Measurements from ENCODE around the gene COLGALT1. TPM values are rescaled to one million over a fixed set of nuclear protein-coding genes. Genes with fewer than 3 reads are reported as not detected.

Gene COLGALT1
- total RNA-seq, 2 donors from 2014 or later, result 28.3 to 30.8 TPM

- no peak for DNase-seq (ENCODE audit: low spot score)
- TF ChIP-seq CTCF (IDR thresholded peaks at IDR 0.05), result no peak
- no peaks in the 10 kb centered on the region for H3K36me3 ChIP-seq
- H3K4me3 ChIP-seq, result no peak overlapping the region
- H3K27ac ChIP-seq, result no peak overlapping the region
- no peaks in the 10 kb centered on the region for H3K9me3 ChIP-seq
- peaks cover 0 to 14% of the 10 kb centered on the region in 2 donors for H3K4me1 ChIP-seq
- no peaks in the 10 kb centered on the region for H3K27me3 ChIP-seq
Observed at GRCh38 chr19:17536955-17537354, 18.5 kb upstream of the COLGALT1 start.

GRCh38 chr19:17538684-17539237, 16.7 kb upstream of the COLGALT1 start:
- no peaks in the 10 kb centered on the region for H3K36me3 ChIP-seq
- no peaks in the 10 kb centered on the region for H3K9me3 ChIP-seq
- no peaks in the 10 kb centered on the region for H3K27me3 ChIP-seq
- H3K4me3 ChIP-seq, result peak overlapping the region; percentile 40 to 51
- DNase-seq (ENCODE audit: low spot score), result no peak
- H3K27ac ChIP-seq, result peak overlapping the region in 1 of 2 donors; percentile 48
- TF ChIP-seq CTCF (IDR thresholded peaks at IDR 0.05), result no peak
- peaks cover 0 to 14% of the 10 kb centered on the region in 2 donors for H3K4me1 ChIP-seq

GRCh38 chr19:17539238-17540117, 16.0 kb upstream of the COLGALT1 start:
- Histone ChIP-seq H3K27ac (peak overlapping the region in 1 of 2 donors; percentile 48), H3K36me3 (no peaks in the 10 kb centered on the region), H3K9me3 (no peaks in the 10 kb centered on the region), H3K4me1 (peaks cover 0 to 14% of the 10 kb centered on the region in 2 donors), H3K27me3 (no peaks in the 10 kb centered on the region), H3K4me3 (peak overlapping the region; percentile 40 to 51)
- peak in 1 of 2 donors; percentile 78 for TF ChIP-seq CTCF (IDR thresholded peaks at IDR 0.05)
- DNase-seq (ENCODE audit: low spot score), result peak; percentile 94

- H3K36me3 ChIP-seq, result no peaks in the 10 kb centered on the region
- no peak overlapping the region for H3K27ac ChIP-seq
- no peak for TF ChIP-seq CTCF (IDR thresholded peaks at IDR 0.05)
- H3K4me3 ChIP-seq, result no peak overlapping the region
- H3K9me3 ChIP-seq, result no peaks in the 10 kb centered on the region
- no peak for DNase-seq (ENCODE audit: low spot score)
- H3K27me3 ChIP-seq, result no peaks in the 10 kb centered on the region
- peaks cover 0 to 14% of the 10 kb centered on the region in 2 donors for H3K4me1 ChIP-seq
Observed at GRCh38 chr19:17540174-17540573, 15.3 kb upstream of the COLGALT1 start.

GRCh38 chr19:17541184-17541759, 14.2 kb upstream of the COLGALT1 start:
- no peaks in the 10 kb centered on the region for H3K36me3 ChIP-seq
- peaks cover 0 to 14% of the 10 kb centered on the region in 2 donors for H3K4me1 ChIP-seq
- DNase-seq (ENCODE audit: low spot score), result no peak
- no peaks in the 10 kb centered on the region for H3K27me3 ChIP-seq
- TF ChIP-seq CTCF (IDR thresholded peaks at IDR 0.05), result no peak
- H3K4me3 ChIP-seq, result no peak overlapping the region
- H3K27ac ChIP-seq, result no peak overlapping the region
- no peaks in the 10 kb centered on the region for H3K9me3 ChIP-seq
